Hepatic stellate cell (primary cell): ENCODE results near the gene RNF130.
"Not testable (repeated sequence)": the region's sequence is repeated elsewhere in the genome, so short reads cannot be mapped to it uniquely, and the experiment has no call there.

Experiments used
- DNase-seq: peaks from one replicate; pipeline ENCODE4 v3.0.0; 2011; ENCODE audit warnings: low spot score

RNF130 gene

GRCh38 chr5:179973391-179973790 lies 98.2 kb downstream of the RNF130 start:
- DNase-seq, result no peak

- DNase-seq, result no peak
These were observed 102.4 kb downstream of the RNF130 start for GRCh38 chr5:179969110-179969509.

GRCh38 chr5:179967489-179967888 lies 104.1 kb downstream of the RNF130 start:
- no peak for DNase-seq

- DNase-seq, result no peak
These were observed 107.5 kb downstream of the RNF130 start for GRCh38 chr5:179964015-179964414.

- no peak for DNase-seq
These were observed 108.2 kb downstream of the RNF130 start for GRCh38 chr5:179963375-179963774.

- no peak for DNase-seq
These were observed 111.2 kb downstream of the RNF130 start for GRCh38 chr5:179960204-179960831.

GRCh38 chr5:179959641-179960040 lies 111.9 kb downstream of the RNF130 start:
- DNase-seq, result no peak

GRCh38 chr5:179959118-179959517 lies 112.4 kb downstream of the RNF130 start:
- DNase-seq, result not testable (repeated sequence)

- DNase-seq, result no peak
These were observed 115.9 kb downstream of the RNF130 start for GRCh38 chr5:179955630-179956029.

- DNase-seq, result no peak
These were observed 116.5 kb downstream of the RNF130 start for GRCh38 chr5:179955062-179955461.

- DNase-seq, result no peak
These were observed 117.1 kb downstream of the RNF130 start for GRCh38 chr5:179954434-179954833.

- no peak for DNase-seq
These were observed 117.6 kb downstream of the RNF130 start for GRCh38 chr5:179953987-179954386.

- DNase-seq, result no peak
These were observed 134.4 kb downstream of the RNF130 start for GRCh38 chr5:179936976-179937681.

- DNase-seq, result no peak
These were observed 140.6 kb downstream of the RNF130 start for GRCh38 chr5:179930788-179931473.

GRCh38 chr5:179927824-179928223 lies 143.7 kb downstream of the RNF130 start:
- DNase-seq, result no peak

GRCh38 chr5:179926657-179927056 lies 144.9 kb downstream of the RNF130 start:
- DNase-seq, result no peak

- no peak for DNase-seq
These were observed 148.1 kb downstream of the RNF130 start for GRCh38 chr5:179923436-179923835.

GRCh38 chr5:179920175-179920574 lies 151.4 kb downstream of the RNF130 start:
- no peak for DNase-seq

- no peak for DNase-seq
These were observed 152.0 kb downstream of the RNF130 start for GRCh38 chr5:179919487-179920060.

GRCh38 chr5:179918742-179919486 lies 152.6 kb downstream of the RNF130 start:
- no peak for DNase-seq

- no peak for DNase-seq
These were observed 155.0 kb downstream of the RNF130 start for GRCh38 chr5:179916523-179916922.

GRCh38 chr5:179915406-179915935 lies 156.1 kb downstream of the RNF130 start:
- DNase-seq, result no peak
